HL-60 (cell line): ENCODE results near the gene CHTF8.

Experiments used
- CTCF ChIP-seq: IDR thresholded peaks from one replicate; pipeline ENCODE4 v1.5.1; 2011; ENCODE audit warnings: low read length, control low read depth, inconsistent platforms; ENCODE audit not compliant: insufficient read depth
- SPI1 ChIP-seq: IDR thresholded peaks from 2 replicates; pipeline ENCODE4 v1.6.1; 2012; ENCODE audit warnings: low read depth, mild to moderate bottlenecking, borderline replicate concordance

- TF ChIP-seq CTCF (no peak), SPI1 (no peak)
These were observed 20.5 kb downstream of the CHTF8 start for GRCh38 chr16:69111876-69112230.
